ENCODE measurements around the gene TMEM204.

GRCh38 chr16:1488054-1488601, 45.3 kb upstream of the TMEM204 start:
- TF ChIP-seq CTCF (IDR thresholded peaks at IDR 0.05 in 4 of 5, conservative IDR thresholded peaks at IDR 0.05 in 1 of 5) (no peak), POLR2A (IDR thresholded peaks at IDR 0.05) (no peak)
